ENCODE results near the gene CDC40. TPM values are rescaled to one million over a fixed set of nuclear protein-coding genes. Genes with fewer than 3 reads are reported as not detected.
"Not testable (repeated sequence)": the region's sequence is repeated elsewhere in the genome, so short reads cannot be mapped to it uniquely, and the experiment has no call there.

CDC40 gene
- total RNA-seq, 1 donor from 2014 or later: 21.5 TPM

GRCh38 chr6:110239526-110240274 is 59.5 kb downstream of the CDC40 start:
- TF ChIP-seq CTCF (IDR thresholded peaks at IDR 0.05; ENCODE audit: unreplicated experiment): no peak
- peaks cover 23% of the 10 kb centered on the region for H3K36me3 Mint-ChIP-seq (ENCODE audit: insufficient read depth)
- H3K27me3 Mint-ChIP-seq: no peaks in the 10 kb centered on the region
- H3K27ac Mint-ChIP-seq: no peak overlapping the region
- no peak for DNase-seq (ENCODE audit: low spot score, unreplicated experiment)
- H3K9me3 Mint-ChIP-seq (ENCODE audit: low read depth): no peaks in the 10 kb centered on the region
- no peak overlapping the region for H3K4me3 Mint-ChIP-seq (ENCODE audit: low read depth)
- H3K4me1 Mint-ChIP-seq (ENCODE audit: low read depth): no peaks in the 10 kb centered on the region

GRCh38 chr6:110244621-110245020 is 64.4 kb downstream of the CDC40 start:
- H3K36me3 Mint-ChIP-seq (ENCODE audit: insufficient read depth); H3K4me1 Mint-ChIP-seq (ENCODE audit: low read depth); H3K27me3 Mint-ChIP-seq; H3K27ac Mint-ChIP-seq; DNase-seq (ENCODE audit: low spot score, unreplicated experiment); H3K9me3 Mint-ChIP-seq (ENCODE audit: low read depth); H3K4me3 Mint-ChIP-seq (ENCODE audit: low read depth): not testable (repeated sequence)

GRCh38 chr6:110246378-110246777 is 66.2 kb downstream of the CDC40 start:
- peaks cover 12% of the 10 kb centered on the region for H3K36me3 Mint-ChIP-seq (ENCODE audit: insufficient read depth)
- no peaks in the 10 kb centered on the region for H3K4me1 Mint-ChIP-seq (ENCODE audit: low read depth)
- no peak for TF ChIP-seq CTCF (IDR thresholded peaks at IDR 0.05; ENCODE audit: unreplicated experiment)
- H3K27ac Mint-ChIP-seq: no peak overlapping the region
- H3K4me3 Mint-ChIP-seq (ENCODE audit: low read depth): no peak overlapping the region
- H3K27me3 Mint-ChIP-seq: no peaks in the 10 kb centered on the region
- H3K9me3 Mint-ChIP-seq (ENCODE audit: low read depth): peaks cover 2% of the 10 kb centered on the region
- no peak for DNase-seq (ENCODE audit: low spot score, unreplicated experiment)

GRCh38 chr6:110246900-110247546 is 66.8 kb downstream of the CDC40 start:
- Mint-ChIP-seq H3K9me3 (ENCODE audit: low read depth) (peaks cover 2% of the 10 kb centered on the region), H3K36me3 (ENCODE audit: insufficient read depth) (peaks cover 12% of the 10 kb centered on the region), H3K4me3 (ENCODE audit: low read depth) (no peak overlapping the region), H3K27ac (no peak overlapping the region), H3K27me3 (no peaks in the 10 kb centered on the region), H3K4me1 (ENCODE audit: low read depth) (no peaks in the 10 kb centered on the region)
- no peak for TF ChIP-seq CTCF (IDR thresholded peaks at IDR 0.05; ENCODE audit: unreplicated experiment)
- DNase-seq (ENCODE audit: low spot score, unreplicated experiment): no peak

GRCh38 chr6:110250058-110250457 is 69.8 kb downstream of the CDC40 start:
- Mint-ChIP-seq H3K4me3 (ENCODE audit: low read depth) (no peak overlapping the region), H3K27ac (no peak overlapping the region), H3K27me3 (no peaks in the 10 kb centered on the region), H3K36me3 (ENCODE audit: insufficient read depth) (peaks cover 4% of the 10 kb centered on the region), H3K9me3 (ENCODE audit: low read depth) (peaks cover 2% of the 10 kb centered on the region), H3K4me1 (ENCODE audit: low read depth) (no peaks in the 10 kb centered on the region)
- DNase-seq (ENCODE audit: low spot score, unreplicated experiment): no peak
- TF ChIP-seq CTCF (IDR thresholded peaks at IDR 0.05; ENCODE audit: unreplicated experiment): no peak

- TF ChIP-seq CTCF (IDR thresholded peaks at IDR 0.05; ENCODE audit: unreplicated experiment): no peak
- Mint-ChIP-seq H3K27ac (no peak overlapping the region), H3K9me3 (ENCODE audit: low read depth) (peaks cover 2% of the 10 kb centered on the region), H3K4me3 (ENCODE audit: low read depth) (no peak overlapping the region), H3K4me1 (ENCODE audit: low read depth) (no peaks in the 10 kb centered on the region), H3K27me3 (no peaks in the 10 kb centered on the region), H3K36me3 (ENCODE audit: insufficient read depth) (peaks cover 3% of the 10 kb centered on the region)
- DNase-seq (ENCODE audit: low spot score, unreplicated experiment): no peak
Measured at GRCh38 chr6:110250838-110251237, 70.6 kb downstream of the CDC40 start.
